PC-3 (cell line): Measurements from ENCODE around the gene OR51E1.

Source experiments
- EZH2 ChIP-seq: fragments of 300-600 bp; sonication (generic); IDR thresholded peaks from one replicate; pipeline ENCODE4 v1.6.1; 2017; ENCODE audit warnings: antibody characterized with exemption, mild to moderate bottlenecking, low read length; ENCODE audit not compliant: unreplicated experiment
- EZH2phosphoT487 ChIP-seq: fragments of 300-600 bp; sonication (generic); IDR thresholded peaks from 2 replicates; pipeline ENCODE4 v1.6.1; 2018; ENCODE audit warnings: mild to moderate bottlenecking, antibody characterized with exemption, low read length, borderline replicate concordance
- TF ChIP-seq, protein P1 (sequence below): fragments of 300-600 bp; sonication (generic); conservative IDR thresholded peaks from 2 replicates; pipeline ENCODE4 v1.5.1; 2017; ENCODE audit warnings: antibody characterized with exemption, low read depth, mild to moderate bottlenecking, low read length

GRCh38 chr11:4671741-4672140, 28.0 kb downstream of the OR51E1 start:
- TF ChIP-seq, protein P1, sequence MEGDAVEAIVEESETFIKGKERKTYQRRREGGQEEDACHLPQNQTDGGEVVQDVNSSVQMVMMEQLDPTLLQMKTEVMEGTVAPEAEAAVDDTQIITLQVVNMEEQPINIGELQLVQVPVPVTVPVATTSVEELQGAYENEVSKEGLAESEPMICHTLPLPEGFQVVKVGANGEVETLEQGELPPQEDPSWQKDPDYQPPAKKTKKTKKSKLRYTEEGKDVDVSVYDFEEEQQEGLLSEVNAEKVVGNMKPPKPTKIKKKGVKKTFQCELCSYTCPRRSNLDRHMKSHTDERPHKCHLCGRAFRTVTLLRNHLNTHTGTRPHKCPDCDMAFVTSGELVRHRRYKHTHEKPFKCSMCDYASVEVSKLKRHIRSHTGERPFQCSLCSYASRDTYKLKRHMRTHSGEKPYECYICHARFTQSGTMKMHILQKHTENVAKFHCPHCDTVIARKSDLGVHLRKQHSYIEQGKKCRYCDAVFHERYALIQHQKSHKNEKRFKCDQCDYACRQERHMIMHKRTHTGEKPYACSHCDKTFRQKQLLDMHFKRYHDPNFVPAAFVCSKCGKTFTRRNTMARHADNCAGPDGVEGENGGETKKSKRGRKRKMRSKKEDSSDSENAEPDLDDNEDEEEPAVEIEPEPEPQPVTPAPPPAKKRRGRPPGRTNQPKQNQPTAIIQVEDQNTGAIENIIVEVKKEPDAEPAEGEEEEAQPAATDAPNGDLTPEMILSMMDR = no peak
- TF ChIP-seq EZH2 (no peak), EZH2phosphoT487 (no peak)
